Middle frontal gyrus (tissue), 1 donor: Measurements from ENCODE around the gene STAT5B.
"Not testable (repeated sequence)": the region's sequence is repeated elsewhere in the genome, so short reads cannot be mapped to it uniquely, and the experiment has no call there.

Source experiments
- DNase-seq: peaks from one replicate; pipeline ENCODE4 v3.0.0-alpha.2; 2015; ENCODE audit warnings: low spot score; ENCODE audit errors: extremely low spot score

STAT5B gene

GRCh38 chr17:42276359-42276608, at the start of gene STAT5B:
Gene STAT5B, minus strand, starts transcription at chr17:42276391. Its CDS starts 44,264 bp downstream, at chr17:42232127.
- DNase-seq = peak; percentile 49

DNA sequence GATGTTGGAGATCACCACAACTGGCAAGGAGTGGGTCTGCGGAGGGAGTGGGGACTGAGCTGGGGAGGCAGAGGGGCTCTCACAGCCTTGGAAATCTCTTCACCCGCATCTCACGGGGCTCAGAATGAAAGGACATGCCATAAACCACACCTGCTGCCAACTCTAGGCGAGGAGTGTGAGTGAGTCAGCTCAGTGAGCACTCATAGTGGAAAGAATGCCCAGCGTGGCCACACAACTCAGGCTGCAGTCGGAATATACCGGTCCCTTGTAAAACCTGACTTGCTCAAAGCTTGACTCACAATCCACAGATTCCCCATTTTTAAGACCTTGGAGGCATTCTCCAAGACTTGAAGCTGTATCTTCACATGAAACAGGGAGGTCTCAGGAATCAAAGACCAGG, 48.8 kb upstream of the STAT5B start:
- DNase-seq = no peak

- DNase-seq = no peak
Observed at GRCh38 chr17:42323268-42323773, 47.1 kb upstream of the STAT5B start.

DNA sequence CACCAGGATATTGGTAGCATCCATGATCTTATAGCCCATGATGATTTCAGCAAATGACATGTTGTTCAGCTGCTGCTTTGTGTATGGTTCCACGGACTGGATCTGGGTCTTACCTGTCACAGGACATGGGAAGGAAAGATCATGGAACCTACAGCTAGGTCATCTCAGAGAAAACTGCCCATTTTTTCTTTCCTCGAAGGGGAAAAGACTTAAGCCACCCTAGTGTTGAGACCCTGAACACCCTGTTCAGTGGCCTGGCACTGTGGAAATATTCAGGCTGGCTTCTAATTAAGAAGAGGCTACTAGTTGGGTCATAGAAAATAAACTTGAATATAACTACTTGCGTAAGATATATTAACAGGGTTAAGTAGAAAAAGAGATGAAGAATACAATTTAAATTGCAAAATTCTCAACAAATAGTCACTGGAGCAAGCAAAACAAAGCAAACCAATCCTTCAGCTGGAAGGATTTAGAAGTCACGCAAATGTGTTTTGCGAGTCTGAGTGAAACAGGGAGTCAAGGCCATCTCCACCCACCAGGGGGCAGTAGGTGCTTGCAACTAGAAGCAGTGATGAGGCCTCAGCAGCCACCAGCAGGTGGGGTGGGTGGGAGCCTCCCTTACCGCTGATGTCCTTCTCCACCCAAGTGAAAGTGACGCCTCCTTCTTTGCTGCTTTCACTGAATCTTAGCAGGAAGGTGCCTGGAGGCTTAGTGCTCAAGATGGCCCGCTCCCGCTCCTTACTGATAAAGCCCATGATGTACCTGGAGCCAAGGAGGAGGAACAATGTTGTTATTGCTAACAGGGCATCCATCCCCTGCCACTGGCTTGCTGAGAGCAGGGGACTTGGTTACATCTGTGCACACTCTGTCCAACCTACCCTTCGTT, 46.4 kb upstream of the STAT5B start:
- peak; percentile 90 for DNase-seq

- DNase-seq = no peak
Observed at GRCh38 chr17:42321555-42321954, 45.4 kb upstream of the STAT5B start.

DNA sequence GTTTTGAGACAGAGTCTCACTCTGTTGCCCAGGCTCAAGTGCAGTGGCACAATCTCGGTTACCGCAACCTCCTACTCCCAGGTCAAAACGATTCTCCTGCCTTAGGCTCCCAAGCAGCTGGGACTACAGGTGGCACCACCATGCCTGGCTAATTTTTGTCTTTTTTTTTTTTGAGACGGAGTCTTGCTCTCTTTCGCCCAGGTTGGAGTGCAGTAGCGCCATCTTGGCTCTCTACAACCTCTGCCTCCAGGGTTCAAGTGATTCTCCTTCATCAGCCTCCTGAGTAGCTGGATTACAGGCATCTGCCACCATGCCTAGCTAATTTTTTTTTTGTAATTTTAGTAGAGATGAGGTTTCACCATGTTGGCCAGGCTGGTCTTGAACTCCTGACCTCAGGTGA, 41.8 kb upstream of the STAT5B start:
- DNase-seq = not testable (repeated sequence)

GRCh38 chr17:42317266-42317845, 41.2 kb upstream of the STAT5B start:
- no peak for DNase-seq

DNA sequence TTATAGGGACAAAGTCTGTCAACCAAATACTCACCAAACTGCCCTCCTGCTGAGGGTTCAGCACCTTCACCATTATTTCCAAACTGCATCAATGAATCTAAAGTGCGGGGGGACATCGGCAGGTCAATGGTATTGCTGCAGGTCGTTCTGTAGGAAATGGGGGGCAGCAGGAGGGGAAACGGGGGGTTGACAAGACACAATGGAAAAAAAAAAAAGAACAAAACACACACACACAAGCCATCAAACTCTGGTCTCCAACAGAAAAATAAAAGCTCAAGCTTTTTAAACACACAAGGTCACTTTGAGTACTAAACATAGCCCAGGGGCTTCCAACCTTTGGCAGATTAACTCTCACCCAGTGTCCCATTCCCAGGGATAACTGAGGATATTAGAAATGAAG, 40.6 kb upstream of the STAT5B start:
- DNase-seq = no peak

DNA sequence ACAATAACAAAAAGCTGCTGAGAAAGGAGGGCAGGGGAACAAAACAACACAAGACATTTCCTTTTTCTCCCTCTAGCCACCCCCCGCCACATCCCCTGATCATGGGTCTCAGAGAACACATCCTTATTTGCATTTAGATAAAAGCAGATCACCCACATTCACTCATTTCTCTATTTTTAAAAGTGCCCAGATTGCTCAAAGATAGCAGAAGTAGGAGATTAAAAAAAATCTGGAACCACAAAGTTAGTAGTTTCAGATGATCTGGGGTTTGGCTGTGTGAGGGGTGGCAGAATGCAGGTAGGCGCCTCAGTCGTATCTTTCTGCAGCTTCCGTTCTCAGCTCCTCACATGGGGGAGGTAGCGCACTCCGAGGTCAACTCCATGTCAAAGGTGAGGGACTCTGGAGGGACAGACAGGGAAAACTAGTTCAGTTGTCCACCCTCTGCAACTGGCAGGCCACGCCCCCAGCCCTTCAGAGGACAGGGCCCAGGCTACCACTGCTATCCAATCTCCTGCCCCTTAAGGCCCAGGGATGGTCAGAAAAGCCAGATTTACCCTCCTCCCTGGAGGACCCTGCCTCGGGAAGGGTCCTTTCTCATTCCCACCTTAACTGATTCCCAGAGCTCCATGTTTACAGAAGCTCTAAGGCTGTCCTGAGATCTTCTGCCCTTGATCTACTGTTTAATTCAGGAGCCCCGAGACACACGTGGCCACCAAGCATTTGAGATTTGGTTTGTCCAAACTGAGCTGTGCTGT, 39.4 kb upstream of the STAT5B start:
- no peak for DNase-seq

DNA sequence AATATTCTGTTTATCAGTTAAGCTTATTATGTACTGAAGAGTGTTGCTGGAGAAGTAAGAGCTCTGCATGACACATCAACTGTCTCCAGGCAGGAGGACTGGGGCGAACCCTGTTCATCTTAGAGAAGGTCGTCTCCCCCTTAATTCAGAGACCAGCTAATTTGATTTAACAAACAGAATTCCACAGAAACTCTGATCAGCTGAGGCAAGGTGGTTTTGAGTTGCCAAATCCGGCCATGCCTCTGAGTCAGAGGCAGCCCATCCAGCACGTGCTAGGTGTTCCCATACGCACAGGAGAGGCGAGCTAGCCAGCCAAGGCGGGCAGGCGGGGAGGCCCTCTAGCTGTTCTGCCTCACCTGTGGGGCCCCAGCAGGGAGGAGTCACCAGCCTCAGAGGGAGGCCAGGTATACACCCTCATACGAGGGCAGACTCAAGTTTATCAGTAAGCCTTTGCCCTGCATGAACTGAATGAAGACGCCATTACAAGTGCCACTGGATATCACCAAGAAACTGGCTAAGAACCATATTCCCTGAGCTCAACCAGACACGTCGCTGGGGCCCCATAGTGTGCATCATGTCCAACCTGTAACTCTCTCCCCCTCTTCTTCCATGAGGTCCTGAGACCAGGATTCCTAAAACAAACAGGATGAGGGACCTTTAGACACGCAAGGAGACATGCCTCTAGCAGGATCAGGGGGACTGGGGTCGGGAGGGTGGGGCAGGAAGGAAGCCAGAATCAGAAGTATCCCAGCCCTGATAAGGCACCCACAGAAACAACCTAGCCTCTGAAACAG, 37.8 kb upstream of the STAT5B start:
- no peak for DNase-seq

DNA sequence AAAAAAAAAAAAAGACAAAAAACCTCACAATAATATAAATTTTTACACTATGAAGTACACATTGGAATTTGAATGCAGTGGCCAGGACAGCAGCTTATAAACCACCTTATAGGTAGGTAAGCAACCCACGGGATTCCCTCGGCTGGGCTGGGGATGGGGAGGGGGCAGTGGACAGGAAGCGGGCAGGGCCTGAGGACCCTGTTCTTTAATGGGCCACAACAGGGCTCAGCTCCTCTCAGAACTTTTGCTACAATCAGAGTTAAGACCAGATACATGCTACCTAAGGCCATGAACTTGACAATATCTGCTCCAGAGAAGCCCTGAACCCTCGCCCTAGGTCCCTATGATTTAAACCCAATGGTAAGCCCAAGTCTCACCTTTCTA, 37.2 kb upstream of the STAT5B start:
- DNase-seq = no peak

DNA sequence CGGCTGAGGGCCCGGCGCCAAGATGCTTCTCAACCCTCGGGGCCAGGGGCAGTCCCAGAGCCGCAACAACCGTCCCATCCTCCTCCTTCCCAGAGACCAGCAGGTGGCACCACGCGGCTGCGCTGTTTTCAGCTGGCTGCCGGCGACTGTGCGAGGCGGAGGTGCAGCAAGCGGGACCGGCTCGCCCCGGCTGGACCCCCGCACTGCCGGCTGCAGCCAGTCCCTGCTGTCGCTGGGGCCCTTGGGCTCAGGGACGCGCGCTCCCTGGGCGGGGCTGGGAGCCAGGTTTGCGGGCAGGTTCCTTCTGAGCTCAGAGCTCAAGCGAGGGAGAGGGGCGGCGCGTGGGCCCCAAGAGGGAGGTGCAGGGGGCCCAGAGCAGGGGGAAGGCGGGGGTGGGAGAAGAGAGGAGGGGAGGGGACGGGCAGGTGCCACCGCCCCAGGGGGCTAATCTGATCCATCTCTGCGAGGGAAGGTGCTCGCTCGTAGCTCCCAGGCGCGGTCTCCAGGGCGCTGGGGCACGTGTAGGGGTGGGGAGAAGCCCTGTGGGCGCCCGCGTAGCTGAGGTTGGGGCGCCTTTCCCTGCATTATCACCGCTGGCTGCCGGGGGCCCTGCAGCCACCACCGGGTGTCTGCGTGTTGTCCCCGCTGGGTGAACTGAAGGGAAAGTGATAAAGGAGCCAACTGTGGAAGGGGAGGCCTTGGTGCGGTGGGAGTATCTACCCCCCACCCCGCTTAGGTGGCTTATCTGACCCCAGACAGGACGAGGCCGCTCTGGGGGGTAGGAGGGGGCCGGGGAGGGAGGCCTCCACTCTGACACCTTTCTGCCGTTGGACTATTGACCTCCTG, 36.3 kb upstream of the STAT5B start:
- DNase-seq = peak; percentile 50

DNA sequence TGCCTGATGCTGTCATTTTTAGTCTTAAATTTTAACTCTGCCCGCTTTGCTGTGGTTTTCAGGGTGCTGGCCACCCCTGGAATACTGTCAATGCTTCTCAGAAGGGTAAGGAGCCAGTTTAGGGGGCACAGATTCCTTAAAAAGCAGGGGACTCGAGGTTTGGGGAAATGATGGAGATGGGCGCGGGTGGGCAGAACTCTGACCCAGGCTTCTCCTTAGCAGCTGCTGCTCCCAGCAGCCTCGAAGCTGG, 35.8 kb upstream of the STAT5B start:
- DNase-seq = no peak

DNA sequence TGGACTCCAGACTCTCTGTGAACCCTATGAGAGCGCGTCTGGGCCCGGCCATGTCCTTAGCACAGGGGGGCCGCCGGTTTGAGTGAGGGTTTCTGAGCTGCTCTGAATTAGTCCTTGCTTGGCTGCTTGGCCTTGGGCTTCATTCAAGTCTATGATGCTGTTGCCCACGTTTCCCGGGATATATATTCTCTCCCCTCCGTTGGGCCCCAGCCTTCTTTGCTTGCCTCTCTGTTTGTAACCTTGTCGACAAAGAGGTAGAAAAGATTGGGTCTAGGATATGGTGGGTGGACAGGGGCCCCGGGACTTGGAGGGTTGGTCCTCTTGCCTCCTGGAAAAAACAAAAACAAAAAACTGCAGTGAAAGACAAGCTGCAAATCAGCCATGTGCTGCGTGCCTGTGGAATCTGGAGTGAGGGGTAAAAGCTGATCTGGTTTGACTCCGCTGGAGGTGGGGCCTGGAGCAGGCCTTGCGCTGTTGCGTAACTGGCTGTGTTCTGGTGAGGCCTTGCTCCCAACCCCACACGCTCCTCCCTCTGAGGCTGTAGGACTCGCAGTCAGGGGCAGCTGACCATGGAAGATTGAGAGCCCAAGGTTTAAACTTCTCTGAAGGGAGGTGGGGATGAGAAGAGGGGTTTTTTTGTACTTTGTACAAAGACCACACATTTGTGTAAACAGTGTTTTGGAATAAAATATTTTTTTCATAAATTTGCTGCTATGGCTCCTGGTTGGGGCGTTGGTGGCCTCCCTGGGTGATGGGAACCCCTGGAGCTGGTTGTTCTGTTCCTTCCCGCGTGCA, 35.2 kb upstream of the STAT5B start:
- DNase-seq = no peak

DNA sequence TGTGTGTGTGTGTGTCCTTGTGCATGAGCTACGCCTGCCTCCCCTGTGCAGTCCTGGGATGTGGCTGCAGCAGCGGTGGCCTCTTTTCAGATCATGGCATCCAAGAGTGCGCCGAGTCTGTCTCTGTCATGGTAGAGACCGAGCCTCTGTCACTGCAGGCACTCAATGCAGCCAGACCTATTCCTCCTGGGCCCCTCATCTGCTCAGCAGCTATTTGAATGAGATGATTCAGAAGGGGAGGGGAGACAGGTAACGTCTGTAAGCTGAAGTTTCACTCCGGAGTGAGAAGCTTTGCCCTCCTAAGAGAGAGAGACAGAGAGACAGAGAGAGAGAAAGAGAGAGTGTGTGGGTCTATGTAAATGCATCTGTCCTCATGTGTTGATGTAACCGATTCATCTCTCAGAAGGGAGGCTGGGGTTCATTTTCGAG, 34.6 kb upstream of the STAT5B start:
- no peak for DNase-seq

GRCh38 chr17:42309986-42310786, 34.0 kb upstream of the STAT5B start:
- DNase-seq = no peak

DNA sequence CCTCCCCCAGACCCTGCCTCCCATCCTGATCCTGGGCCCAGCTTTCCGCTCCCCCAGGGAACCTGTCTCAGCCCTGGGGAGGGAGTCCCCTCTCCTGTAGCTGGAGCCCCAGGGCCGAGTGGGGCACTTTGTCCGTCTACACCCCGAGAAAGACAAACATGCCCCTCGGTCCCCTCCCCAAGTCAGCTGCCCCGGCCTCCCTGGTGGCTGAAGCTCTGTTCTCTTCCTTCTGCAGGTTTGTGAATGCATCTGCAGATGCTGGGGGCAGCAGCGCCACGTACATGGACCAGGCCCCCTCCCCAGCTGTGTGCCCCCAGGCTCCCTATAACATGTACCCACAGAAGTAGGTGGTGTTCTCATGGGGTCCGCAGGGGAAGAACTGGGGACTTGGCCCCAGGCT, 33.0 kb upstream of the STAT5B start:
- no peak for DNase-seq

- no peak for DNase-seq
Observed at GRCh38 chr17:42308446-42308845, 32.3 kb upstream of the STAT5B start.

DNA sequence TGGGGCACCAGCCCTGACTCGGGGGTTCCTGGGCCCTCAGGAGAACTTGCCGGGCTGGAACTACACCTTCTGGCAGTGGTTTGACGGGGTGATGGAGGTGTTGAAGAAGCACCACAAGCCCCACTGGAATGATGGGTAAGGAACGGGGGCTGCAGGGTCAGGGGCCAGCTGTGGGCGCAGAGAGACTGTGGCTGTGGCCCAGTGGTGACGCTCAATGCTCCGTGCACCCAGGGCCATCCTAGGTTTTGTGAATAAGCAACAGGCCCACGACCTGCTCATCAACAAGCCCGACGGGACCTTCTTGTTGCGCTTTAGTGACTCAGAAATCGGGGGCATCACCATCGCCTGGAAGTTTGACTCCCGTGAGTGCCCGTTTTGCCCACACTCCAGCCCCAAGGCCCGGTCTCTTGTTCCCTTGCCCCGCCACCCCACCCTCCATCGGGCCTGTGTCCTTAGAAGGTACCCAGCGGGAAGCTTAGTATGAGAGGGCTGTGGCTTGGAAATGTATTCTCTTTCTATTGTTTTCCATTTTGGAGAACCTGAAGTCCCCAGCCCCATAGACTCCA, 31.3 kb upstream of the STAT5B start:
- DNase-seq = no peak
